Measurements from ENCODE around the gene ACVR1. TPM values are rescaled to one million over a fixed set of nuclear protein-coding genes. Genes with fewer than 3 reads are reported as not detected.

ACVR1 gene
- polyA plus RNA-seq, 1 experiment = 50.6 TPM

DNA sequence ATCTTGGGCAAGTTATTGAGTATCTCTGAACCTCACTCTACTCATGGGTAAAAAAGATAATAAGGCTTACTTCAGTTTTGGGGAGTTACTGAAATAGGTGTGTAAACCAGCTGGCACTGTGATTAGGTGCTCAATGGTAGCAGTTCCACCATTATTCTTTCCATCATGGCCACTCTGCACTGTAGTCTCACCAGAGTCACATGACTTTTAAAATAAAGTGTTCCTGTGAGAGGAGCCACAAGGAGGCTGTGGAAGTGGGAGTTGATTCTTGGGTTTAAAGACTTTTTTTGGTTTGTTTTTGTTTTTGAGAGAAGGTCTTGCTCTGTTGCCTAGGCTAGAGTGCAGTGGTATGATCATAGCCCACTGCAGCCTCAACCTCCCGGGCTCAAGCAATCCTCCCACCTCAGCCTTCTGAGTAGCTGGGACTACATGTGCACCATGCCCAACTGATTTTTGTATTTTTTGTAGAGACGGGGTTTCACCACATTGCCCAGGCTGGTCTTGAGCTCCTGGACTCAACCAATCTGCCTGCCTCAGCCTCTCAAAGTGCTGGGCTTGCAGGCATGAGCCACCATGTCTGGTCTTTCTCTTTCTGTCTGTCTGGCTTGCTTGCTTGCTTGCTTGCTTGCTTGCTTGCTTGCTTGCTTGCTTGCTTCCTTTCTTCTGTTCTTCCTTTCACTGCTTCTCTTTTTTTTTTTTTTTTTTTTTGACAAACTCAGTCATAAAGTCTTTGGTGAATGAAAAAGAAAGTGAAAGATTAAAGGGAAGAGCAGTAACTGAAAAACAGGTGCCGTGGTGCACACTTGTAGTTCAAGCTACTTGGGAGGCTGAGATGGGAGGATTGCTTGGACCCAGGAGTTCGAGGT lies 21.2 kb upstream of the ACVR1 start:
- TF ChIP-seq, protein P1, sequence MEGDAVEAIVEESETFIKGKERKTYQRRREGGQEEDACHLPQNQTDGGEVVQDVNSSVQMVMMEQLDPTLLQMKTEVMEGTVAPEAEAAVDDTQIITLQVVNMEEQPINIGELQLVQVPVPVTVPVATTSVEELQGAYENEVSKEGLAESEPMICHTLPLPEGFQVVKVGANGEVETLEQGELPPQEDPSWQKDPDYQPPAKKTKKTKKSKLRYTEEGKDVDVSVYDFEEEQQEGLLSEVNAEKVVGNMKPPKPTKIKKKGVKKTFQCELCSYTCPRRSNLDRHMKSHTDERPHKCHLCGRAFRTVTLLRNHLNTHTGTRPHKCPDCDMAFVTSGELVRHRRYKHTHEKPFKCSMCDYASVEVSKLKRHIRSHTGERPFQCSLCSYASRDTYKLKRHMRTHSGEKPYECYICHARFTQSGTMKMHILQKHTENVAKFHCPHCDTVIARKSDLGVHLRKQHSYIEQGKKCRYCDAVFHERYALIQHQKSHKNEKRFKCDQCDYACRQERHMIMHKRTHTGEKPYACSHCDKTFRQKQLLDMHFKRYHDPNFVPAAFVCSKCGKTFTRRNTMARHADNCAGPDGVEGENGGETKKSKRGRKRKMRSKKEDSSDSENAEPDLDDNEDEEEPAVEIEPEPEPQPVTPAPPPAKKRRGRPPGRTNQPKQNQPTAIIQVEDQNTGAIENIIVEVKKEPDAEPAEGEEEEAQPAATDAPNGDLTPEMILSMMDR (IDR thresholded peaks at IDR 0.05; ENCODE audit: low read depth, low read length) = no peak
- Histone ChIP-seq H3K4me3 (ENCODE audit: low read depth, low read length) (no peak overlapping the region), H3K9me3 (ENCODE audit: control insufficient read depth, insufficient read depth, low read length) (no peaks in the 10 kb centered on the region), H3K27ac (ENCODE audit: low read depth, low read length) (no peak overlapping the region), H3K27me3 (ENCODE audit: control insufficient read depth, insufficient read depth, low read length) (no peaks in the 10 kb centered on the region)
- CTCF ChIA-PET = no interaction called here
- POLR2A ChIA-PET = interaction anchor here (1.2 kb wide), 1 partner anchor 21 kb away, joined by 8 read pairs; the partner anchor contains the start of gene ACVR1
- no peak for DNase-seq (ENCODE audit: low read depth, low spot score)

DNA sequence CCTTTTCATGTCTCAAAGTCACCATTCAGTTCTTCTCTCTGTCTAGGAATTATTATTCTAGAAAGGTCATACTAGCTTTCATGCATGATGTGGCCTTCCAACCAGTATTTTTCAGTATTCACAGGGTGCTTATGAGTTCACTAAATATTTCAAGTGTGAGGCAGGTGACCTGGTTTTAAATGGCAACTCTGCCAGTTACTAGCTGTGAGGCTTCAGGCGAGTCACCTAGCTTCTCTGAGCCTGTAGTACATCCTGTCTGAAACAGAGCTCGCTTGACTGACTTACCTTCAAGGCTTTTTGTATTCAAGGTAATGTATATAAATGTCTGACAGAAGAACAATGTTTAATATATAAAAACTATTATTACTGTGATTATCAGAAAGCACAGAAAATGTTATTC lies 19.4 kb upstream of the ACVR1 start:
- Histone ChIP-seq H3K27me3 (ENCODE audit: control insufficient read depth, insufficient read depth, low read length) (no peaks in the 10 kb centered on the region), H3K4me3 (ENCODE audit: low read depth, low read length) (no peak overlapping the region), H3K27ac (ENCODE audit: low read depth, low read length) (no peak overlapping the region), H3K9me3 (ENCODE audit: control insufficient read depth, insufficient read depth, low read length) (no peaks in the 10 kb centered on the region)
- TF ChIP-seq, protein P1 (IDR thresholded peaks at IDR 0.05; ENCODE audit: low read depth, low read length) = no peak
- ChIA-PET CTCF (no interaction called here), POLR2A (no interaction called here)
- no peak for DNase-seq (ENCODE audit: low read depth, low spot score)

DNA sequence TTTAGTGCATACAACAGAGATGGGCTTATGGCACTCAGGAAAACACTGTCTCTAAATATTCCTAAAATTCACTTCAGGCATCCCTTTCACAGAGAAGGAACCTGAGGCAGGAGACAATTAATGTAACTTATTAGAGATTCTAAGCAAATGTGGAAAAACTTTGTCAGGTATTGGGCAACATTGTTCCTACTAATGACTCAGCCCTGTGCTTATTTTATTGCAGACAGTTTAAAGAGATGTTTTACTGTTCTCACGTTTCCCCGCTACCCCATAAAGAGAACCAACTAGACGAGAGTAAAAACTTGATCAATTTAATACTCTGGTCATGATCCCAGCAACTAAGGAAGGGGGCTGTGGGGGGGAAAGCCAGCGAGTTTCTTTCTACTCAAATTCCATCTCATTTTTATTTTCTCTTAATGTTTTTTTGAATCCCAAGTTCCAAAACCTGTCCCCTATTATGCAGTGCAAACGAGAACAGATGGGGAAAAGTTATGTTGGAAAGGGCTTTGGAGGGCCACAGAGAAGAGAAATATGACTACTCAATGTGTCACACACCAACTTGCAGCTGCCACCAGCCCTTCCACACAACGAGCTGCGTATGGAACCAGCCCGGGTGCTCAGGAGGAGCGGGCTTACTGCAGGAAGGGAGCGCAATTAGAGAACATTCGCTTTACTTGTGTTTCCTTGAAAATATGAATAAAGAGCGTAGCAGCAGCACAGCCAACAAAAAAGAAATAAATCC lies 18.7 kb upstream of the ACVR1 start:
- DNase-seq (ENCODE audit: low read depth, low spot score) = peak; percentile 34
- H3K27me3 ChIP-seq (ENCODE audit: control insufficient read depth, insufficient read depth, low read length) = no peaks in the 10 kb centered on the region
- H3K4me3 ChIP-seq (ENCODE audit: low read depth, low read length) = peak overlapping the region; percentile 17
- TF ChIP-seq, protein P1 (IDR thresholded peaks at IDR 0.05; ENCODE audit: low read depth, low read length) = no peak
- H3K9me3 ChIP-seq (ENCODE audit: control insufficient read depth, insufficient read depth, low read length) = no peaks in the 10 kb centered on the region
- ChIA-PET POLR2A (no interaction called here), CTCF (interaction anchor here (1.3 kb wide), 1 partner anchor 17 kb away, joined by 4 read pairs; no protein-coding TSS in a partner anchor)
- peak overlapping the region; percentile 42 for H3K27ac ChIP-seq (ENCODE audit: low read depth, low read length)

DNA sequence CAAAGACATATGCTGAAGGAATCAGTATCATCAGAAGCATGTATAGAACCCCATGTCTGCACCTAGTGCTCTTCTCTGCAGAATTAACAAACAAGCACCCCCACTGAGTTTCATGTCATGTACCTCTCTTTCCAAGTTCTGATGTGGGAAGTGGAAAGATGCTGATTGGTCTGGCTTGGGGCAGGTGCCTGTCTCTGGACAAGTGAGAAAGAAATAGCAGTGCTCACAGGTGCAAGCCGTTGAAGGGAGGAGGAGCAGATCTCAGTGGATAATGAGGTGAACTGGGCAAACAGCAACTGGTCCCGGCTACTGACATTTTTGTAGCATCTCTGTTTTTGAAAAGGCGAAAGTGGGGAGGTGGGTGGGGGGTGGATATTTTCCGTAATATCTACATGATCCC lies 17.5 kb upstream of the ACVR1 start:
- POLR2A ChIA-PET = interaction anchor here (0.6 kb wide), 1 partner anchor 30 kb away, joined by 3 read pairs; no protein-coding TSS in a partner anchor
- Histone ChIP-seq H3K4me3 (ENCODE audit: low read depth, low read length) (no peak overlapping the region), H3K27ac (ENCODE audit: low read depth, low read length) (no peak overlapping the region), H3K27me3 (ENCODE audit: control insufficient read depth, insufficient read depth, low read length) (no peaks in the 10 kb centered on the region), H3K9me3 (ENCODE audit: control insufficient read depth, insufficient read depth, low read length) (no peaks in the 10 kb centered on the region)
- TF ChIP-seq, protein P1 (IDR thresholded peaks at IDR 0.05; ENCODE audit: low read depth, low read length) = no peak
- no peak for DNase-seq (ENCODE audit: low read depth, low spot score)
- CTCF ChIA-PET = interaction anchor here (1.3 kb wide), 1 partner anchor 16 kb away, joined by 4 read pairs; no protein-coding TSS in a partner anchor

All from AG04450 (cell line).